Keratinocyte (primary cell): ENCODE results near the gene MYBPC3.

Source experiments
- EZH2 ChIP-seq: IDR thresholded peaks from one replicate; pipeline ENCODE4 v1.6.1; 2012; ENCODE audit warnings: inconsistent platforms, mild to moderate bottlenecking, low read length, moderate library complexity
- TF ChIP-seq, protein P1 (sequence below), 3 experiments: IDR thresholded peaks in 1 of 3; conservative IDR thresholded peaks in 1 of 3; optimal IDR thresholded peaks in 1 of 3; 2 replicates in 2 of 3; 3 replicates in 1 of 3; pipeline versions ENCODE3 to v1.5.1; 2011; ENCODE audit warnings: low read length in 3 of 3, mild to moderate bottlenecking in 3 of 3, moderate library complexity in 2 of 3, control low read depth in 1 of 3, inconsistent platforms in 1 of 3; ENCODE audit not compliant: insufficient read depth in 2 of 3; ENCODE audit errors: extremely low read depth in 1 of 3

DNA sequence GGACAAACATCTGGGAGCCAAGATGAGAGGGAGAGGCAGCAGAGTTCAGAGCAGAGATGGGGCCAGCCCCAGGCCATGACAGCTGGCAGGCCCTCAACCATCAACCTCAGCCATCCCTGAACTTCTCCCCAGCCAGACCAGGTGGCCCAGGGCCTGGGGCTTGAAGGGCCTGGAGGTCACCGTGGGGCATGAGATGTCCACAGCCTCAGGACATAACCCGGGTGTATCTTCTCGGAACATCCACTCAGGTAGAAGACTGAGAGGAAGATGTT, 43.5 kb upstream of the MYBPC3 start:
- TF ChIP-seq, protein P1, sequence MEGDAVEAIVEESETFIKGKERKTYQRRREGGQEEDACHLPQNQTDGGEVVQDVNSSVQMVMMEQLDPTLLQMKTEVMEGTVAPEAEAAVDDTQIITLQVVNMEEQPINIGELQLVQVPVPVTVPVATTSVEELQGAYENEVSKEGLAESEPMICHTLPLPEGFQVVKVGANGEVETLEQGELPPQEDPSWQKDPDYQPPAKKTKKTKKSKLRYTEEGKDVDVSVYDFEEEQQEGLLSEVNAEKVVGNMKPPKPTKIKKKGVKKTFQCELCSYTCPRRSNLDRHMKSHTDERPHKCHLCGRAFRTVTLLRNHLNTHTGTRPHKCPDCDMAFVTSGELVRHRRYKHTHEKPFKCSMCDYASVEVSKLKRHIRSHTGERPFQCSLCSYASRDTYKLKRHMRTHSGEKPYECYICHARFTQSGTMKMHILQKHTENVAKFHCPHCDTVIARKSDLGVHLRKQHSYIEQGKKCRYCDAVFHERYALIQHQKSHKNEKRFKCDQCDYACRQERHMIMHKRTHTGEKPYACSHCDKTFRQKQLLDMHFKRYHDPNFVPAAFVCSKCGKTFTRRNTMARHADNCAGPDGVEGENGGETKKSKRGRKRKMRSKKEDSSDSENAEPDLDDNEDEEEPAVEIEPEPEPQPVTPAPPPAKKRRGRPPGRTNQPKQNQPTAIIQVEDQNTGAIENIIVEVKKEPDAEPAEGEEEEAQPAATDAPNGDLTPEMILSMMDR (optimal IDR thresholded peaks at IDR 0.05 in 1 of 3, IDR thresholded peaks at IDR 0.05 in 1 of 3, conservative IDR thresholded peaks at IDR 0.05 in 1 of 3; ENCODE audit: extremely low read depth in 1 of 3, insufficient read depth in 2 of 3, low read length in 3 of 3), result no peak
- TF ChIP-seq EZH2, result no peak
